Esophagus squamous epithelium (tissue), 4 donors: ENCODE results near the gene DLGAP1.

Experiments used
- CTCF ChIP-seq, 6 experiments: fragments of 450-650 bp in 4 of 6; fragments of 200-600 bp in 2 of 6; sonication (generic) in 2 of 6; IDR thresholded peaks; one replicate each; pipeline ENCODE4 v1.5.1; 2016 to 2019; ENCODE audit warnings: antibody characterized with exemption in 6 of 6, mild to moderate bottlenecking in 4 of 6, moderate library complexity in 4 of 6
- POLR2A ChIP-seq, 4 donors: fragments of 450-650 bp; IDR thresholded peaks; one replicate each; pipeline ENCODE4 v1.6.1; 2017; ENCODE audit warnings: antibody characterized with exemption in 4 of 4, mild to moderate bottlenecking in 4 of 4, moderate library complexity in 3 of 4

DNA sequence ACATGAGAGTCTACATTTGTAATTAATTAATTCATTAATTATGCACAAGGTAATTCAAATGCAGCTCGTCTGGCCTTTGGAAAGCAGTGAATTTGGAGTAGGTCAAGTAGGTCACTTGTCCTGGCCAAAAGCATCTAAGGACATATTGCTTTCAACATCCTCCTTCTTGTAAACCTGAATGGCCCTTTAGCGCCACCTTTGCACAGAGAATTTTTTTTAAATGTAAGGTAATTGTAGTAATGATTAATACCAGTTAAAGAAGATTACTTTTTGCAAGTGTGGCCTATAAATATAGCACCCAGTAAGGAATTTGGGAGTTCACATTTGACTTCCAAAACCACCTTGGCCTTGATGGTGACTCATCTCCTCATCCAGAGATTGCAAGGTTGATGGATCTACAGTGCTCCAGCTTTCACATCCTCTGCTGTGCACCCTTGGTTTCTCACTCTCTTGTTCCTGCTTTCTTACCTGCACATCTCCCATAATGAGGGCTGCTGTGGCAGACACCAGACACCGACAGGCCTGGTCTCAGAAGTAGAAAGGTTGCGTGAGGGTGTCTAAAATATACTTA lies 523.5 kb downstream of the DLGAP1 start:
- TF ChIP-seq CTCF (IDR thresholded peaks at IDR 0.05) (no peak), POLR2A (IDR thresholded peaks at IDR 0.05) (no peak)
